Measurements from ENCODE around the gene GEN1. TPM values are rescaled to one million over a fixed set of nuclear protein-coding genes. Genes with fewer than 3 reads are reported as not detected.

Gene GEN1
- total RNA-seq: 4.0 TPM

DNA sequence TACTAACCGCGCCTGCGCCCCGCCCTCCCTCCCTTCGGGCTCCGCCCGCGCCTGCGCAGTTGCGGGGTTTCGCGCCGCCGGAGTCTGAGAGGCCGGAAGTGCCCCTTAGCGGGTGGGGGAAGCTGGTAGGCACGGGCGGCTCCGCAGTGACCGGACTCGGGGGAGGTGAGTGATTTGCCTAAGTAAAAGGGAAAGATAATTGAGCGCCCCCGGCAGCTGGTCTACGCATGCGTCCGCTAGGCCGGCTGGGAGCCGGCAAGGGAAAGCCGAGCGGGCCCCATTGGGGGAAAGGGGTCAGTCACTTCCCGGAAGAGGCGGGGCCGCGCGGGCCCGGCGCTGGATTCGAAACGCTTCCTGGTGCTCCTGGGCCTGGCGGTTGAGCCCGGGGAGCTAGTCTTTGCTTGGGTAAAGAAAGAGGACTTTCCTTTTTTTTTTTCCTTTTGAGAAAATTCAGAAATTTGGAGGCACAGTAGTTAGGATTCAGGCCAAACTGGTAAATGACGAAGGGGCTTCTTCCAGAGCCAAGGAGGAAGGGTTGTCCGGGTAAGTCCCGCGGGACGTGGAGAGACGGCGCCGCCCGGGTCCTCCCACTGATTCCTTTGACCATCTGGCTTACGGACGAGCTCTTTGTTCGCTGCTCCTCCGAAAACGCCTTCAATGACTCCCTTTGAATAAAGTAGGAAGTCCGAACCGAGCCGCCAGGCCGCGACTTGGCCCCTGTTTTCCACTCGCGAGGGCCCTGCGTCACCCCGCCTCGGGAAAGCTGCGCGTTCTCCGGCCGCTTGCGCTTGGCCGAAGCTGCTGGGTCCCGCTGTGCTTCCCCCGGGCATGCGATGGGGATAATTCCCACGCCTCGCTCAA lies at the start of gene GEN1, which contains the start of gene SMC6:
TSS of gene GEN1 (plus strand) at position 336 of the 861 bp plus-strand sequence. CDS start 5,806 bp downstream, outside the sequence.
TSS of gene SMC6 (minus strand) at position 8 of the 861 bp plus-strand sequence. CDS start 7,864 bp downstream, outside the sequence.
- peak; percentile 91 to 92 (median 91) for DNase-seq (ENCODE audit: low read depth in 2 of 3, low spot score in 2 of 3)

- DNase-seq (ENCODE audit: low read depth in 2 of 3, low spot score in 2 of 3): no peak
Measured at GRCh38 chr2:17706845-17707244, 47.1 kb upstream of the GEN1 start.

- DNase-seq (ENCODE audit: low read depth in 2 of 3, low spot score in 2 of 3): no peak
Measured at GRCh38 chr2:17708501-17708900, 45.4 kb upstream of the GEN1 start.

- no peak for DNase-seq (ENCODE audit: low read depth in 2 of 3, low spot score in 2 of 3)
Measured at GRCh38 chr2:17709897-17710296, 44.0 kb upstream of the GEN1 start.

- DNase-seq (ENCODE audit: low read depth in 2 of 3, low spot score in 2 of 3): no peak
Measured at GRCh38 chr2:17710547-17711248, 43.2 kb upstream of the GEN1 start.

DNA sequence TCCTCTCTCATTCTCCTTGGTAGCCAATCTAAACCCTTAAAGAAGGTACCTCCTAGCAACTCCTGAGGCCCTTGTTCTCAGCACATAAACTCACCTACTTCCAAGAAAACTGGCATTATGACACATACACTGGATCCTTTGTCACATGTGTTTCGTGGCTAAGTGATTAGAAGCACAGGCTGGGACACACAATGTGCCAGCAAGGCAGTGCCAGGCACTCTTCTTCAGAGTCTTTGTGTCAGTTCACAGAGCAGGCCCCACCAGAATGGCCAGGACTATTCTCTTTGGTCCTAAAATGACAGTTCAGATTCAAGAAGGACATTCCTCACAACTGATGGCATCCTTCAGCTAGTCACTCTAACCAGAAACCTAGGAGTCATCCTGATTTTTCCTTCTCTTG lies 40.6 kb upstream of the GEN1 start:
- DNase-seq (ENCODE audit: low read depth in 2 of 3, low spot score in 2 of 3): no peak

DNA sequence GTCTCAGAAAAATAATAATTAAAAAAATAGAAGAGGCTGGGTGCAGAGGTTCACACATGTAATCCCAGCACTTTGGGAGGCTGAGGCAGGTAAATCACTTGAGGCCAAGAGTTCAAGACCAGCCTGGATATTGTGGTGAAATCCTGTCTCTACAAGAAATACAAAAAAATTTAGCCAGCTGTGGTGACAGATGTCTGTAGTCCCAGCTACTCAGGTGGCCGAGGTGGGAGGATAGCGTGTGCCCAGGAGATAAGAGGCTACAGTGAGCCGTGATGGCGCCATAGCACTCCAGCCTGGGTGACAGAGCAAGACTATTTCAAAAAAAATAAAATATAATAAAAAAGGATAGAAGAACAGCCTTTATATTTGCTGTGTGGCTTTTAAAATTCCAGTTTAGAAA lies 36.3 kb upstream of the GEN1 start:
- DNase-seq (ENCODE audit: low read depth in 2 of 3, low spot score in 2 of 3): no peak

DNA sequence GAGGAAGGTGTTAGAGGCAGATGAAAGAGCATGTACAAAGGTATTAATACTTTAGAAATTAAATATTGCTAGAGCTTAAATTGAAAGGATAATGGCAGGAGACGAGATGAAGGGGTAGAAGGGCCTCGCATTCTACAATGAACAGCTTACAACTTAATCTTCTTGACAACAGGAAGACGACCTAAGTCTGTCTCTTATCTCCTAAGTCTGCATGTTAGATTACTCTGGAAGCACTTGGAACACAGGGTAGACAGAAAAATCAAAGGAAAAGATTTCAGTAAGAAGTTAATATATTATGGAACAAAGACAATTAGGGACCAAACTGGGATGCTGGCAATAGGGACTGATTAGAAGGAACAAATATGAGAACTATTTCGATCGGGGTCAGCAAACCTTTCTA lies 35.2 kb upstream of the GEN1 start:
- DNase-seq (ENCODE audit: low read depth in 2 of 3, low spot score in 2 of 3): no peak

DNA sequence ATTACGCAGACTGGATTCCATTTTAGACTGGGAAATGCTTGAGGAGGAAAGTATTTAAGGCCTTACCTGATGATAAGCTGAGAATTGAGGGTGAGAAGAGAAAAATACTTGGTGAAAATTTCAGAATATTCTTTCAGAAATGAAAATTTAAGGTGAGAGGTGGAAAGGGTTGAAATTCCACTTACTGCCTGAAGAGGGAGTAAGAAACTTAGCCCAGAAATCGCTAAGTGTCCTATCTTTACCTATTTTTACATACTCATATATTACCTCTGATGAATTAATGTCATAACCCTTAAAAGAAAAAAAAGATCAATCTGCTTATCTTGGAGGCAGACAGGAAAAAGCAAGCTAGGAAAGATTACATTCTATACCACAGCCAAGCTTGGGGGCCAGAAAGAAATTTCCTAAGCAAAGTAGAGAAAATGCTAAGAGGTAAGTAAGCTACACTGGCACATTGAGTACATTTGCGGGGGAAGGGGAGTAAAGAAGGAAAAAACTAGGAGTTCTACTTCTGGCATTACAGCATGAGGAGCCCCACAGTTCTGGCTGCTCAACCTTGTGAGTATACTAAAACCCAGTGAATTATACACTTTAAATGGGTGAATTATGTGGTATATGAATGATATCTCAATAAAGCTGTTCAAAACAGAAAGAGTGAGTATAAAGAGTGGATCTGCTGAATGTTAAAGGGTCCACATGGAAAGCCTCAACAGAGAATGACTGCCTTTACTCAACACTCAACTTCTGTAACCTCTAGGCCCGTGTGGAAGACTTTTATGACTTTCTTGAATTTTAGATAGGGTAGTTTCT lies 34.2 kb upstream of the GEN1 start:
- DNase-seq (ENCODE audit: low read depth in 2 of 3, low spot score in 2 of 3): peak in 2 of 3 donors; percentile 4 to 25

DNA sequence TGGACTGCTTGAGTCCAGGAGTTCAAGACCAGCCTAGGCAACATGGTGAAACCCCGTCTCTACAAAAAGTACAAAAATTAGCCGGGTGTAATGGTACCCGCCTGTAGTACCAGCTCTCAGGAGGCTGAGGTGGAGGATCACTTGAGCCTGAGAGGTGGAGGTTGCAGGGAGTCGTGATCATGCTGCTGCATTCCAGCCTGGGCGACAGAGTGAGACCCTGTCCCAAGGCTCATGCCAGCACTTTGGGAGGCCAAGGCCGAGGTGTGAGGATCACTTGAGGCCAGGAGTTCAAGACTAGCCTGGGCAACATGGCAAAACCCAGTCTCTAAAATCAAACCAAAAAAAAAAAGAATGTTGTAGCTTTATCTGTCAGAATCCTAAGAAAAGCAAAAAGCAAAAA lies 25.7 kb upstream of the GEN1 start:
- DNase-seq (ENCODE audit: low read depth in 2 of 3, low spot score in 2 of 3): no peak

DNA sequence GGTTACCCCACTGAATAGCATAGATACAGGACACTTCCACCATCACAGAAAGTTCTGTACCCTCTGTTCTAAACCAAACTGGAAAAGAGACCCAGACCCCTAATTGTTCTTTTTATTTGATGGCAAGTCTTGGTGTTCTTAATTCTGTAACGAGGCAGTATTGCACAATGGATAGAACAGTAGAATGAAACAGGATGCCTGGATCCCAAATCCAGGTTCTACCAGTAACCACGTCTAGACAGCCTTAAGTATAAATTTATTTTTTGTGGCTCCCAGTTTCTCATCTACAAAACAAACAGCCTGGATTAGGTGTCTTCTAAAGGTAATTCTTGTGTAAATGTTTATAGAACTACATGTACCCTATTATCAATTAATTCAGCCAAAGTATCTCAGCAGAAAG lies 24.1 kb upstream of the GEN1 start:
- no peak for DNase-seq (ENCODE audit: low read depth in 2 of 3, low spot score in 2 of 3)

DNA sequence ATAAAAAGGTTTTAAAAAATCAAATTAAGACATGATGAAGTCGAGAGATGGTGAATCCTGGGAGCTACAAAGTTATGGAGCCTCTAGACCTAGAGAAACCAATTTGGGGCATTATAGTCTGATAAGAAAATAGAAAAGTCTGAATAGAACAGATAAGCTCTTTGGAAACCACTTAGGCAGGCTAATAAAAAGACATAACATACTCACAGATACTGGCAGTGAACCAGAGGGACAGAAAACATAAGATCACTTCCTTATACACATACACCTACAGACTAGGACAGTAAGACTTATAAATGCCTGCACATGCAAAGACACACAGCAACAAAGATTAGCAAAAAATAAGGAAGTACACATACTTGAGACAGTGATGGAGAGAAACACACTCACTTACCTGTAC lies 20.3 kb upstream of the GEN1 start:
- peak in 1 of 3 donors; percentile 9 for DNase-seq (ENCODE audit: low read depth in 2 of 3, low spot score in 2 of 3)

DNA sequence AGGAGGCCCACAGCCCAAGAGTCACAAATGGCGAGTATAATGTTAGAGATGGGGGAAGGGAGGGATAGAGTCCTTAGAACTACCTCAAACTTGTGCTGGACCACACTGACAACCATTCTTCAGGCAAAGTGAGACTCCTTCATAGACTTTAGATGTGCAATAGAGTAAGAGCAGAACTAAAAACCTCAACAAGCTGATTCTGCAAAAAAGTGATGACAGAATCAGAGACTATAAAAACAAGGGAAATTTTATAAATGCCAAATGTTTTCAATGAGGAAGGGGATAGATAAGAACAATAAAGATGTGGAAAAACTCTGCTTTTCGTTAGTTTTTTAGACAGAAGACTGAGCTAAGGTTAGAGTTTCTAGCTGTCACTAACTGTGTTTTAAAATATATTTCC lies 18.1 kb upstream of the GEN1 start:
- no peak for DNase-seq (ENCODE audit: low read depth in 2 of 3, low spot score in 2 of 3)

GRCh38 chr2:17736989-17737388 lies 16.9 kb upstream of the GEN1 start:
- no peak for DNase-seq (ENCODE audit: low read depth in 2 of 3, low spot score in 2 of 3)

DNA sequence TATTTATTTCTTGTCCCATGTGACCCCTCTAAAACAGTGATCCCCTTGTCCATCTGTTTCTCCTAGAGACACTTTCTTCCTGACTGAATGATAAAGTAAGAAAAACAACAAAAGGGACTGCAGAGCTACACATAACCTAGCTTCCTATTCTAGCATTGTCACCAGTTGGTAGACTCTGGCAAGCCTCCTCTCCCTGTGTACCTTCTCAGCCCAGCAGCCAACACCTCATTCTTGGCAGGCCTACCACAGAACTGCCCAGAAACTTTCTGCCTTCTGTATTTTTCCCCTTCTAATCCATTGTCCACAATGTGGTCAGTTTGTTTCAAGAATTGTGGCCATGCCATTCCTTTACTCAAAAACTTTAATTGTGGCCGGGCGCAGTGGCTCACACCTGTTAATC lies 13.7 kb upstream of the GEN1 start:
- no peak for DNase-seq (ENCODE audit: low read depth in 2 of 3, low spot score in 2 of 3)

- DNase-seq (ENCODE audit: low read depth in 2 of 3, low spot score in 2 of 3): no peak
Measured at GRCh38 chr2:17747684-17748452, 6.1 kb upstream of the GEN1 start.

DNA sequence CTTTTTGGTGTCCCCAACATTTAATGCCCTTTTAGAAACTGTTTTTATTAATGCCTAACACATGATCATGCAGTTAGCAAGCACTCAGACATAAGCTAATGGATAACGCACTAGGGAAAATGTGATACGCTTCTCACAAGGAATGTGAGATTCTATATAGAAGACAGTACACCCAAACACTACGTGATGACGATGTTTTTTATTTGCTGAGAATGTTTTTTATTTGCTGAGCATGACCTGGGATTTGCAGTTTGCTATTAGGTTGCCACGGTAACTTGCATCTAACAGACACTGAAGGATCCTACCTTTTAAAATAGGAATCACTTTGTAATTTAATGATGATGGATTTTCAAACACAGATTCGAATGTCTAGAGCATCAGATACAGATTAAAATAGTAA lies 5.2 kb upstream of the GEN1 start:
- no peak for DNase-seq (ENCODE audit: low read depth in 2 of 3, low spot score in 2 of 3)

DNA sequence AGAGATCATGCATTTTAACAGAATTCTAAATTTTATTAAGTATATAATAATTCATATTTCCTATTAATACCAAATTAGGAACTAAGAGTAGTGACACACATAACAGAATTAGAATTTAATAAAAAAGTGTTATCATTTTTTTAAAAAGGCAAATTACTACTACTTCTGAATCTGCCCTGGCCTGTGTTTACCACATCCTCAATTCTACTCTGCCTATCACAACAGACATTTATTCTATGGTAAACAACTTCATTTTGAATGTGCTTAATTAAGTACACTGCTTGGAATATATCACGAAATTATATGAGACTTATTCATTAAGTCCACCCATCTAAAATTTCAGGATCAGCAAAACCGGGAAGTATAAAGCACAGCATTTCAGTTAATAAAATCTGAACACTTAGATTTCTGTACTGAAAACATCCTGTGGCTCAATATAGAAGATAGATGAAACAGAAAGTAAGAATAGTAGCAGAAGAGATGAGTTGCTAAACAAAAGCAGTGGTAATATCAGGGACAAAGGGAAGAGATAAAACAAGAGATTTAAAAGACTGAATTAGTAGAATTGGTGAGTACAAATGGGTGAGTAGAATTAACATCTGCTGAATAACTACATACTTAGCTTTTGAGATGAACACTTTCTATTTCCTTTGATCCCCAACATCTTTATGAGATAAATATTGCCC lies 4.0 kb upstream of the GEN1 start:
- no peak for DNase-seq (ENCODE audit: low read depth in 2 of 3, low spot score in 2 of 3)

DNA sequence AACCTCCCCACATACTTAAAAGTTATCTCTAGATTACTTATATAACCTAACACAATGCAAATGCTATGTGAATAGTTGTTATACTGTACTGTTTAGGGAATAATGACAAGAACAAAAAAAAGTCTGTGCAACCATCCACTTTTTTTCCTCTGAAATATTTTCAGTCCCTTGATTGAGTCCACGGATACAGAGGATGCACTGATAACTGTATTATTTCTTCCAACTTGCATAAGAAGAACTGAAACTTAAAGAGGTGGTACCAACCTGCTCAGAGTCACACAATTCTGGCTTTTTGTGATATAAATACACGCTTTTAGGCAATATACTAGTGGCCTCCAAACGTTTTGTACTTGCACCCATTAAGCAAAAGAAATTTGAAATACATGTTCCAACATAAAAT lies 1.7 kb upstream of the GEN1 start:
- DNase-seq (ENCODE audit: low read depth in 2 of 3, low spot score in 2 of 3): no peak

Measured in hematopoietic multipotent progenitor cell (in vitro differentiated cells).